Measurements from ENCODE around the gene TNNT2. TPM values are rescaled to one million over a fixed set of nuclear protein-coding genes. Genes with fewer than 3 reads are reported as not detected.
A peak's percentile ranks its signal among the peaks of the same experiment; 100 is the strongest.

The TNNT2 gene
- total RNA-seq, 4 donors from 2014 or later = 1.3 to 6.1 (median 1.8) TPM

DNA sequence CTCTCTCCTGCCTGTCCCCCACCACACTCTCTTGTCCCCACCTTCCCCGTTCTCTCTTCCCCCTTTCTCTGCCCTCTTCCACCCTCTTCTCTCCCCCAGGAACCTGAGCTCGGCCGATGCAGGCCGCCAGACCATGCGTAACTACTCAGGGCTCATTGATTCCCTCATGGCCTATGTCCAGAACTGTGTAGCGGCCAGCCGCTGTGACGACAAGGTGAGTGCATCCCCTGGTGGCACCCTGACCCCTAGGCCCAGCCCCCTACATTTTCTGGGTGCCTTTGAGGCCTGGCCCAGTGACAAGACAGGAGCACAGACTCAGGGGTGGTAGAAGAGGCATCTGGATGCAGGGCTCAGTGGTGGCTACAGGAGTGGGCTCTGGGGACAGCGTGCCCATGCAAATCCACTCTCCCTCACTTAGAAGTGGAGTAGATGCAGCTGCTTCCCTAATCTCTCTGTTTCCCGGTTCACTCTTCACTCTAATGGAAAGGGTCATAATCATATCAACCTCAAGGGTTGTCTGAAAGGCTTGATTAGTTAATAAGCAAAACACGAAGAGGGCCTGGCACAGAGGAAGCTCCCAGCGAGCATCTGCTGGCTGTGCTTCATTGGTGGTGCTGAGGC is 57.2 kb downstream of the TNNT2 start:
- 76 to 90% methylated on average over 10 to 12 of the region's 12 CpGs for WGBS, 2 donors
- Histone ChIP-seq H3K27ac (peak overlapping the region in 2 of 4 donors; percentile 72 to 73), H3K9me3 (no peaks in the 10 kb centered on the region), H3K4me3 (no peak overlapping the region), H3K4me1 (peaks cover 0 to 85% (median 0%) of the 10 kb centered on the region in 3 donors), H3K27me3 (no peaks in the 10 kb centered on the region), H3K36me3 (peaks cover 25 to 100% (median 57%) of the 10 kb centered on the region in 3 donors)
- no peak for DNase-seq
- intact Hi-C loops (cut with DNase I) = no loop called here
- TF ChIP-seq POLR2A (IDR thresholded peaks at IDR 0.05) (no peak), CTCF (IDR thresholded peaks at IDR 0.05) (no peak)

DNA sequence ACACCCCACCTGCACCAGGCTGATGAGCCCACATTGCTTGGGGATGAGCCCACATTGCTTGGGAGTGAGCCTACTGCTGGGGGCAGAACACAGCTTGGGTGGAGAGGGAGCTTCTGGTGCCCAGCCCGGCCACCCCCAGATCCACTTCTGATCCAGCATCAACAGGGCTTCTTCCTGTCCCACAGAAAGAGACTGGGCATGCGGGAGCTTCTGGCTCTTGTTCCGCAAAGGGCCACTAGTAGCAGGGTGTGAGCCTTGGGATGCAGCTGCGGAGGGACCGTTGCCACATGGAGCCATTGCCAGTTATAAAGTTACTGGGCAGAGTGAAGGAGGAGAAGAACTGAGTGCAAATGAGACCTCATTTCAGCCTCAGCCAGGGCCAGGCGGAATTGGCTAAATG is 57.8 kb downstream of the TNNT2 start:
- no peak for TF ChIP-seq POLR2A (IDR thresholded peaks at IDR 0.05)
- peaks cover 25 to 100% (median 54%) of the 10 kb centered on the region in 3 donors for H3K36me3 ChIP-seq
- H3K4me1 ChIP-seq = peaks cover 0 to 85% (median 0%) of the 10 kb centered on the region in 3 donors
- no peaks in the 10 kb centered on the region for H3K9me3 ChIP-seq
- 84 to 87% methylated on average over 5 to 6 of the region's 6 CpGs for WGBS, 2 donors
- intact Hi-C loops (cut with DNase I) = no loop called here
- DNase-seq = no peak
- no peak overlapping the region for H3K4me3 ChIP-seq
- no peaks in the 10 kb centered on the region for H3K27me3 ChIP-seq
- H3K27ac ChIP-seq = peak overlapping the region in 3 of 4 donors; percentile 11 to 73 (median 72)

DNA sequence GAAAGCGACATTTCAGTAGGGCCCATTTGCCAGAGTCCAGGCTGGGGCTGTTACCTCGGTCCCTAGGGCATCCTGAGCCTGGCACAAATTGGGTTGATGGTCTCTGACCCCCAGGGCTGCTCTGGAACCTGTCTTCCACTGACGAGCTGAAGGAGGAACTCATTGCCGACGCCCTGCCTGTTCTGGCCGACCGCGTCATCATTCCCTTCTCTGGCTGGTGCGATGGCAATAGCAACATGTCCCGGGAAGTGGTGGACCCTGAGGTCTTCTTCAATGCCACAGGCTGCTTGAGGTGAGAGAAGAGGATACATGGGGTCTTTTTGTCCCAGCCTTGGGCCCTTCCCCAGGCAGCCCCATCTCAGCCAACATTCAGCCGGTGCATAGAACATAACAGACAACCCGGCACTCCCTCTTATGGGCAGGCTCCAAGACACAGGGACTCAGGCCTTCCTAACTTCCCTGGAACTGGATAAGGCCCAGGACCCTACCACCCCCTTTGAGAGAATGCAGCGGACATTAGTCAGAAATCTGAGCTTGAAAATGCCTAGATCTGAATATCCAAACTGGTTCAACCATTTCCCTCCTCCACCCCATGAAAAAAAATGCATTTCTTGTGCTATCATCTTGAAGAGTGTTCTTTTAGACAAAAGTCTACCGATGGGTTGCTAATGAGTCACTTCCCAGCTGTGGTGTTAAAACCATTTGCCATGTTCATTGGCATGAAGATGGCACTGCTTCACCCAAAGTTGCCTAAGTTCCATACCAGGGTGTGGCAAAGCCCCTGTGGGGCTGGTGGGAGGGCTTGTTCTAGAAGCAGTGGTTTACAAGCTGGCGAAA is 58.8 kb downstream of the TNNT2 start:
- Histone ChIP-seq H3K27ac (peak overlapping the region in 3 of 4 donors; percentile 48 to 73 (median 72)), H3K36me3 (peaks cover 27 to 100% (median 54%) of the 10 kb centered on the region in 3 donors), H3K4me3 (no peak overlapping the region), H3K27me3 (no peaks in the 10 kb centered on the region), H3K4me1 (peaks cover 0 to 85% (median 0%) of the 10 kb centered on the region in 3 donors), H3K9me3 (no peaks in the 10 kb centered on the region)
- 61 to 82% methylated on average over 12 to 14 of the region's 15 CpGs for WGBS, 2 donors
- TF ChIP-seq POLR2A (IDR thresholded peaks at IDR 0.05) (no peak), CTCF (IDR thresholded peaks at IDR 0.05) (no peak)
- intact Hi-C loops (cut with DNase I) = no loop called here
- no peak for DNase-seq

DNA sequence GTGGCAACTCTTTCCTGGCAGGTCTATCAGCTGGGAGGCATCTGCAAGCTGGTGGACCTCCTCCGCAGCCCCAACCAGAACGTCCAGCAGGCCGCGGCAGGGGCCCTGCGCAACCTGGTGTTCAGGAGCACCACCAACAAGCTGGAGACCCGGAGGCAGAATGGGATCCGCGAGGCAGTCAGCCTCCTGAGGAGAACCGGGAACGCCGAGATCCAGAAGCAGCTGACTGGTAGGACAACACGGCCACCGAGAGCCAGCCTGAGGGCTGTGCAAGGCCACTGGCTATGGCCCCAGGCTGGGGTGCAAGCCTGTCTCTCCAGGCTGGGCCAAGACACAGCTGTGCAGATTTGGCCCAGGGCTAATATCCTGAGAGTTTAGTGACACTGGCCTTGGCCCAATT is 59.9 kb downstream of the TNNT2 start:
- 90% methylated on average over 6 of the region's 13 CpGs; no CpG with 5 or more reads in 1 of the 2 donors for WGBS, 2 donors
- DNase-seq = no peak
- H3K9me3 ChIP-seq = no peaks in the 10 kb centered on the region
- TF ChIP-seq CTCF (IDR thresholded peaks at IDR 0.05) (no peak), POLR2A (IDR thresholded peaks at IDR 0.05) (no peak)
- peaks cover 6 to 85% (median 7%) of the 10 kb centered on the region in 3 donors for H3K4me1 ChIP-seq
- intact Hi-C loops (cut with DNase I) = no loop called here
- peak overlapping the region in 3 of 4 donors; percentile 48 to 73 (median 72) for H3K27ac ChIP-seq
- H3K4me3 ChIP-seq = no peak overlapping the region
- peaks cover 30 to 99% (median 55%) of the 10 kb centered on the region in 3 donors for H3K36me3 ChIP-seq
- no peaks in the 10 kb centered on the region for H3K27me3 ChIP-seq

DNA sequence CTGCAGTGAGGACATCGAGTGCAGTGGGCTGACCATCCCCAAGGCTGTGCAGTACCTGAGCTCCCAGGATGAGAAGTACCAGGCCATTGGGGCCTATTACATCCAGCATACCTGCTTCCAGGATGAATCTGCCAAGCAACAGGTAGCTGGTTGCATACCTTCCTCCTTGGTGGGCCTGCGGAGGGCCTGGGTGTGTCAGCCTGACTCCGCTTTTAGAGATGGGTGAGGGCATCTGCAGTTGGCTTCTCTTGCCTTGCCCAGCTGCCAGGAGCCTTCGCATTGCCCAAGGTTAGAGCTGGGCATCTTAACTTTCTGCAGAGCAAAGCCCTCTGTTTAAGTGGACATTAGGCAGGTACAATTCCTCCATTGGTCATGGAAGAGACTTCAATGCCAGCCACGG is 60.9 kb downstream of the TNNT2 start:
- Histone ChIP-seq H3K9me3 (no peaks in the 10 kb centered on the region), H3K36me3 (peaks cover 30 to 89% (median 49%) of the 10 kb centered on the region in 3 donors), H3K4me1 (peaks cover 9 to 86% (median 13%) of the 10 kb centered on the region in 3 donors), H3K27ac (peak overlapping the region in 2 of 4 donors; percentile 39 to 72), H3K27me3 (no peaks in the 10 kb centered on the region), H3K4me3 (no peak overlapping the region)
- intact Hi-C loops (cut with DNase I) = no loop called here
- 83 to 97% methylated on average over 2 to 3 of the region's 5 CpGs for WGBS, 2 donors
- TF ChIP-seq POLR2A (IDR thresholded peaks at IDR 0.05) (no peak), CTCF (IDR thresholded peaks at IDR 0.05) (no peak)
- no peak for DNase-seq

Data from esophagus squamous epithelium (tissue), 5 donors.